ENCODE measurements around the gene TMEM63C. TPM values are rescaled to one million over a fixed set of nuclear protein-coding genes. Genes with fewer than 3 reads are reported as not detected.

TMEM63C gene
- total RNA-seq, 1 experiment from 2014 or later, result 0.13 TPM

- H3K4me1 ChIP-seq (ENCODE audit: insufficient read depth, low read length, poor library complexity, severe bottlenecking), result peaks cover 6% of the 10 kb centered on the region
- H3K36me3 ChIP-seq (ENCODE audit: insufficient read depth, low read length, poor library complexity, severe bottlenecking), result no peaks in the 10 kb centered on the region
- ChIA-PET POLR2A (ENCODE audit: low non-redundant PET) (no interaction called here), CTCF (interaction anchor here (1.0 to 2.2 kb wide), 2 partner anchors 8 to 173 kb away, joined by 5 to 13 read pairs; no protein-coding TSS in a partner anchor)
- TF ChIP-seq CTCF (conservative IDR thresholded peaks at IDR 0.05; ENCODE audit: low read depth, low read length), result no peak
- no peak for TF ChIP-seq EZH2 (IDR thresholded peaks at IDR 0.05; ENCODE audit: borderline replicate concordance, low read depth, low read length, poor library complexity, severe bottlenecking)
- H3K27ac ChIP-seq (ENCODE audit: low read depth, low read length, poor library complexity, severe bottlenecking), result no peak overlapping the region
- peaks cover 61% of the 10 kb centered on the region for H3K27me3 ChIP-seq (replicated peaks; ENCODE audit: insufficient read depth, low read depth, low read length, poor library complexity)
- H3K9me3 ChIP-seq (ENCODE audit: low read depth, low read length, poor library complexity, severe bottlenecking), result no peaks in the 10 kb centered on the region
- no peak overlapping the region for H3K4me3 ChIP-seq (ENCODE audit: low read depth, low read length, poor library complexity, severe bottlenecking)
- no TSS peak for BruUV-seq (replicated peaks)
- DNase-seq (ENCODE audit: low spot score), result no peak
- intact Hi-C loops (cut with micrococcal nuclease; ENCODE audit: unreplicated experiment), result no loop called here
Observed at GRCh38 chr14:77143071-77143470, 38.5 kb upstream of the TMEM63C start.

GRCh38 chr14:77144412-77145115, 37.0 kb upstream of the TMEM63C start:
- Histone ChIP-seq H3K9me3 (ENCODE audit: low read depth, low read length, poor library complexity, severe bottlenecking) (no peaks in the 10 kb centered on the region), H3K36me3 (ENCODE audit: insufficient read depth, low read length, poor library complexity, severe bottlenecking) (no peaks in the 10 kb centered on the region), H3K27ac (ENCODE audit: low read depth, low read length, poor library complexity, severe bottlenecking) (no peak overlapping the region), H3K4me3 (ENCODE audit: low read depth, low read length, poor library complexity, severe bottlenecking) (no peak overlapping the region), H3K4me1 (ENCODE audit: insufficient read depth, low read length, poor library complexity, severe bottlenecking) (peaks cover 6% of the 10 kb centered on the region), H3K27me3 (replicated peaks; ENCODE audit: insufficient read depth, low read depth, low read length, poor library complexity) (peaks cover 70% of the 10 kb centered on the region)
- ChIA-PET POLR2A (ENCODE audit: low non-redundant PET) (no interaction called here), CTCF (no interaction called here)
- TF ChIP-seq EZH2 (IDR thresholded peaks at IDR 0.05; ENCODE audit: borderline replicate concordance, low read depth, low read length, poor library complexity, severe bottlenecking) (no peak), CTCF (conservative IDR thresholded peaks at IDR 0.05; ENCODE audit: low read depth, low read length) (no peak)
- no peak for DNase-seq (ENCODE audit: low spot score)
- no TSS peak for BruUV-seq (replicated peaks)
- intact Hi-C loops (cut with micrococcal nuclease; ENCODE audit: unreplicated experiment), result no loop called here

GRCh38 chr14:77145975-77146740, 35.4 kb upstream of the TMEM63C start:
- TF ChIP-seq EZH2 (IDR thresholded peaks at IDR 0.05; ENCODE audit: borderline replicate concordance, low read depth, low read length, poor library complexity, severe bottlenecking), result no peak
- POLR2A ChIA-PET (ENCODE audit: low non-redundant PET), result no interaction called here

More at GRCh38 chr14:77145975-77146740, 35.4 kb upstream of the TMEM63C start:
- no TSS peak for BruUV-seq (replicated peaks)
- H3K9me3 ChIP-seq (ENCODE audit: low read depth, low read length, poor library complexity, severe bottlenecking), result no peaks in the 10 kb centered on the region
- H3K27ac ChIP-seq (ENCODE audit: low read depth, low read length, poor library complexity, severe bottlenecking), result no peak overlapping the region
- CTCF ChIA-PET, result no interaction called here
- no peaks in the 10 kb centered on the region for H3K36me3 ChIP-seq (ENCODE audit: insufficient read depth, low read length, poor library complexity, severe bottlenecking)
- no peak for DNase-seq (ENCODE audit: low spot score)
- H3K4me3 ChIP-seq (ENCODE audit: low read depth, low read length, poor library complexity, severe bottlenecking), result no peak overlapping the region
- intact Hi-C loops (cut with micrococcal nuclease; ENCODE audit: unreplicated experiment), result no loop called here
- H3K27me3 ChIP-seq (replicated peaks; ENCODE audit: insufficient read depth, low read depth, low read length, poor library complexity), result peaks cover 76% of the 10 kb centered on the region
- H3K4me1 ChIP-seq (ENCODE audit: insufficient read depth, low read length, poor library complexity, severe bottlenecking), result peaks cover 6% of the 10 kb centered on the region

Measured in A673 (cell line).